Gastrocnemius medialis (tissue), 4 donors: Measurements from ENCODE around the gene IMPG2.

Experiments used
- POLR2A ChIP-seq, 2 donors: fragments of 450-650 bp; IDR thresholded peaks; one replicate each; pipeline ENCODE4 v1.6.1; 2017; ENCODE audit warnings: antibody characterized with exemption in 2 of 2, mild to moderate bottlenecking in 2 of 2, moderate library complexity in 2 of 2
- TF ChIP-seq, protein P1 (sequence below), 5 experiments: fragments of 450-650 bp in 3 of 5; fragments of 200-600 bp in 2 of 5; sonication (generic) in 2 of 5; IDR thresholded peaks in 4 of 5; conservative IDR thresholded peaks in 1 of 5; 1 replicate in 4 of 5; 2 replicates in 1 of 5; pipeline ENCODE4 v1.5.1; 2016 to 2019; ENCODE audit warnings: antibody characterized with exemption in 5 of 5, mild to moderate bottlenecking in 3 of 5, moderate library complexity in 3 of 5

DNA sequence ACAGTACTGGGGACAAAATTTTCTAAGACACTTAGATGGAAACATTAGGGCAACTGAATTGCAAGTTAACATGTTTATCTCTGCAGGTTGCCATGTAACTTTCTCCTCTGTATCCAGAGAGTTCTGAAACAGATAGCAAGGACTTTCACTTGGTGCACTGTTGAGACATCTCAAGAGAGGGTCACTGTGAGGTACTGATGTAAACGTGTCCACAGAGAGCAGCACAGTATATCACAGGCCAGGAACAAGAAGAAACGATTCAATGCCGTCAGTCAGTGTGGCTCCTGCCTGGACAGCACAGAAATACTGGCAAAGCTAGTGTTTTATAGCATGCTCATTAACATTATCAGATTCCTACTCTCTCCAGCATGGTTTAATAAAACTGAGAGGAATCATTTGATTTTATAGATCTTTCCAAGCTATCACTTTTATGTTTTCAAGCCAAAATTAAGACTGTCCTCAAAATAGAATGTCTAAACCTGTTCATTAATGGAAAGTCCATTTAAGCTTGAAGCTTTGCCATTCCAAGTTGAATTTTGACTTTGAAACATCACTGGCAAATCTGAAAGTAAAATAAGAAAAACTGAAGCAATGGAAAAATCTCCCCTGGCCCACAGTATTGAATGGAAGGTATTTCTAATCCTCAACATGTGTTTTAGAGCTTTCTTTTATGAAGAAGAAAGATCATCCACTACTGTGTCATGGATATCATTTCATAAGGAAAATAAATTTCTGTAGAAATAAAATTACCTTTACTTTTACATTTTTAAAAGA lies 102.7 kb downstream of the IMPG2 start:
- TF ChIP-seq, protein P1, sequence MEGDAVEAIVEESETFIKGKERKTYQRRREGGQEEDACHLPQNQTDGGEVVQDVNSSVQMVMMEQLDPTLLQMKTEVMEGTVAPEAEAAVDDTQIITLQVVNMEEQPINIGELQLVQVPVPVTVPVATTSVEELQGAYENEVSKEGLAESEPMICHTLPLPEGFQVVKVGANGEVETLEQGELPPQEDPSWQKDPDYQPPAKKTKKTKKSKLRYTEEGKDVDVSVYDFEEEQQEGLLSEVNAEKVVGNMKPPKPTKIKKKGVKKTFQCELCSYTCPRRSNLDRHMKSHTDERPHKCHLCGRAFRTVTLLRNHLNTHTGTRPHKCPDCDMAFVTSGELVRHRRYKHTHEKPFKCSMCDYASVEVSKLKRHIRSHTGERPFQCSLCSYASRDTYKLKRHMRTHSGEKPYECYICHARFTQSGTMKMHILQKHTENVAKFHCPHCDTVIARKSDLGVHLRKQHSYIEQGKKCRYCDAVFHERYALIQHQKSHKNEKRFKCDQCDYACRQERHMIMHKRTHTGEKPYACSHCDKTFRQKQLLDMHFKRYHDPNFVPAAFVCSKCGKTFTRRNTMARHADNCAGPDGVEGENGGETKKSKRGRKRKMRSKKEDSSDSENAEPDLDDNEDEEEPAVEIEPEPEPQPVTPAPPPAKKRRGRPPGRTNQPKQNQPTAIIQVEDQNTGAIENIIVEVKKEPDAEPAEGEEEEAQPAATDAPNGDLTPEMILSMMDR (IDR thresholded peaks at IDR 0.05 in 4 of 5, conservative IDR thresholded peaks at IDR 0.05 in 1 of 5): no peak
- no peak for TF ChIP-seq POLR2A (IDR thresholded peaks at IDR 0.05)
